ENCODE results near the gene KLHL4.

DNA sequence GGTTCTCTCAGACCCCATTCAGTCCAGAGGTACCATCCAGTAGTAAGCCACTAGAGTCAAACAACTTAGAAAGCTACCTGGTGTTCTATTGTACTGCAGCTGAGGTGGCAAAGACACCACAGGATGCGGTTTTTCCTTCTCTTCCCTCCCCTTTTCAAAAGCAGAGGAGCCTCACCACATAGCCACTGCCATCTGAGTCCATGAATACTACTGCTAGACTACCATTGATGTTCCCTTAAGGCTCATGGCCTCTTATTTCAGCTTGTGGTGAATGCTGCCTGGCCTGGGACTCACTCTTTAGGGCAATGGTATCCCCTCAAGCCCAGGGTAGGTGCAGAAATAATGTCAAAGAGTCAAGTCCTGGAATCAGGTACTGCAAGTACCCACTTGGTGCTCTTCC, 41.8 kb upstream of the KLHL4 start:
- TF ChIP-seq CTCF (IDR thresholded peaks at IDR 0.05) (no peak), POLR2AphosphoS5 (IDR thresholded peaks at IDR 0.05) (no peak)
